Smooth muscle cell (in vitro differentiated cells): ENCODE measurements around the gene CCRL2. TPM values are rescaled to one million over a fixed set of nuclear protein-coding genes. Genes with fewer than 3 reads are reported as not detected.

Experiments
- DNase-seq: peaks from one replicate; lab custom pipeline; 2025; ENCODE audit not compliant: unreplicated experiment; lab: John Stamatoyannopoulos, UW
- H2AFZ ChIP-seq: fragments of 200-600 bp; sonication (generic); 2 replicates; pipeline ENCODE4 v1.6.0; 2016; ENCODE audit warnings: antibody characterized with exemption, low read depth, mild to moderate bottlenecking
- H3F3A ChIP-seq: fragments of 200-600 bp; sonication (generic); 2 replicates; pipeline ENCODE4 v1.6.0; 2017; ENCODE audit warnings: antibody characterized with exemption, low read depth
- H3K27ac ChIP-seq: fragments of 200-600 bp; sonication (generic); 2 replicates; pipeline ENCODE4 v1.5.1; 2016; ENCODE audit warnings: low read depth, mild to moderate bottlenecking
- H3K27me3 ChIP-seq: fragments of 200-600 bp; sonication (generic); 2 replicates; pipeline ENCODE4 v1.6.1; 2016; ENCODE audit warnings: low read depth, mild to moderate bottlenecking
- H3K36me3 ChIP-seq: fragments of 200-600 bp; sonication (generic); 2 replicates; pipeline ENCODE4 v1.5.1; 2016; ENCODE audit warnings: low read depth
- H3K4me1 ChIP-seq: fragments of 200-600 bp; sonication (generic); 2 replicates; pipeline ENCODE4 v1.5.1; 2016; ENCODE audit warnings: low read depth
- H3K4me2 ChIP-seq: fragments of 200-600 bp; sonication (generic); 2 replicates; pipeline ENCODE4 v1.6.0; 2016; ENCODE audit warnings: mild to moderate bottlenecking
- H3K4me3 ChIP-seq: fragments of 200-600 bp; sonication (generic); 2 replicates; pipeline ENCODE4 v1.5.1; 2016; ENCODE audit warnings: mild to moderate bottlenecking
- H3K79me2 ChIP-seq: fragments of 200-600 bp; sonication (generic); 2 replicates; pipeline ENCODE4 v1.6.0; 2016; ENCODE audit warnings: low read depth, mild to moderate bottlenecking
- H3K9ac ChIP-seq: fragments of 200-600 bp; sonication (generic); 2 replicates; pipeline ENCODE4 v1.6.0; 2016; ENCODE audit warnings: low read depth
- H3K9me3 ChIP-seq: fragments of 200-600 bp; sonication (generic); replicated peaks from 2 replicates; pipeline ENCODE4 v1.5.1; 2016; ENCODE audit warnings: low read depth
- H4K20me1 ChIP-seq: fragments of 200-600 bp; sonication (generic); 2 replicates; pipeline ENCODE4 v1.6.0; 2016; ENCODE audit warnings: low read depth
- WGBS: methylation state at CpG from one replicate; pipeline ENCODE4 v1.1.7; 2016; ENCODE audit warnings: low lambda C conversion rate; 5-methylcytosine and 5-hydroxymethylcytosine counted together
- polyA plus RNA-seq: library from polyadenylated mRNA; unstranded; fragments of >200 nt; fragmentation: Nextera tagmentation; extraction: Ambion mirVana; gene quantifications from 2 replicates; pipeline ENCODE4 v1.2.1, GENCODE V29; 2016
- total RNA-seq: library from RNA; depleted of rRNA; stranded (reverse); fragments of >200 nt; gene quantifications from 2 replicates; pipeline ENCODE4 v1.2.3, GENCODE V29; 2014
- TF ChIP-seq, protein P1 (sequence below): fragments of 200-600 bp; sonication (generic); IDR thresholded peaks from 2 replicates; pipeline ENCODE4 v1.5.1; 2017; ENCODE audit warnings: borderline replicate concordance, mild to moderate bottlenecking, antibody characterized with exemption; ENCODE audit not compliant: insufficient read depth, poor library complexity, severe bottlenecking

The CCRL2 gene
- total and polyA plus RNA-seq, 2 experiments from 2014 or later: not detected

GRCh38 chr3:46455231-46456115 lies 48.4 kb downstream of the CCRL2 start:
- no peak overlapping the region for H3K4me2 ChIP-seq
- no peak overlapping the region for H3K4me3 ChIP-seq
- DNase-seq: no peak
- no peak overlapping the region for H3K27ac ChIP-seq
- no peaks in the 10 kb centered on the region for H3K4me1 ChIP-seq
- H3K9me3 ChIP-seq: no peaks in the 10 kb centered on the region
- WGBS: 94% methylated on average over 21 of the region's 21 CpGs
- no peak overlapping the region for H3K9ac ChIP-seq
- no peaks in the 10 kb centered on the region for H4K20me1 ChIP-seq
- no peaks in the 10 kb centered on the region for H3K36me3 ChIP-seq
- no peaks in the 10 kb centered on the region for H3K79me2 ChIP-seq
- no peak overlapping the region for H2AFZ ChIP-seq
- H3F3A ChIP-seq: no peaks in the 10 kb centered on the region
- peaks cover 18% of the 10 kb centered on the region for H3K27me3 ChIP-seq
- TF ChIP-seq, protein P1, sequence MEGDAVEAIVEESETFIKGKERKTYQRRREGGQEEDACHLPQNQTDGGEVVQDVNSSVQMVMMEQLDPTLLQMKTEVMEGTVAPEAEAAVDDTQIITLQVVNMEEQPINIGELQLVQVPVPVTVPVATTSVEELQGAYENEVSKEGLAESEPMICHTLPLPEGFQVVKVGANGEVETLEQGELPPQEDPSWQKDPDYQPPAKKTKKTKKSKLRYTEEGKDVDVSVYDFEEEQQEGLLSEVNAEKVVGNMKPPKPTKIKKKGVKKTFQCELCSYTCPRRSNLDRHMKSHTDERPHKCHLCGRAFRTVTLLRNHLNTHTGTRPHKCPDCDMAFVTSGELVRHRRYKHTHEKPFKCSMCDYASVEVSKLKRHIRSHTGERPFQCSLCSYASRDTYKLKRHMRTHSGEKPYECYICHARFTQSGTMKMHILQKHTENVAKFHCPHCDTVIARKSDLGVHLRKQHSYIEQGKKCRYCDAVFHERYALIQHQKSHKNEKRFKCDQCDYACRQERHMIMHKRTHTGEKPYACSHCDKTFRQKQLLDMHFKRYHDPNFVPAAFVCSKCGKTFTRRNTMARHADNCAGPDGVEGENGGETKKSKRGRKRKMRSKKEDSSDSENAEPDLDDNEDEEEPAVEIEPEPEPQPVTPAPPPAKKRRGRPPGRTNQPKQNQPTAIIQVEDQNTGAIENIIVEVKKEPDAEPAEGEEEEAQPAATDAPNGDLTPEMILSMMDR: no peak

- H3K27ac ChIP-seq: no peak overlapping the region
- no peaks in the 10 kb centered on the region for H3K36me3 ChIP-seq
- H3K4me1 ChIP-seq: no peaks in the 10 kb centered on the region
- 95% methylated on average over 14 of the region's 14 CpGs for WGBS
- H2AFZ ChIP-seq: no peak overlapping the region
- no peak overlapping the region for H3K4me3 ChIP-seq
- no peaks in the 10 kb centered on the region for H3K9me3 ChIP-seq
- H3K9ac ChIP-seq: no peak overlapping the region
- H4K20me1 ChIP-seq: no peaks in the 10 kb centered on the region
- H3F3A ChIP-seq: no peaks in the 10 kb centered on the region
- no peak for DNase-seq
- peaks cover 18% of the 10 kb centered on the region for H3K27me3 ChIP-seq
- H3K4me2 ChIP-seq: no peak overlapping the region
- H3K79me2 ChIP-seq: no peaks in the 10 kb centered on the region
- TF ChIP-seq, protein P1: no peak
Measured at GRCh38 chr3:46456118-46456517, 49.1 kb downstream of the CCRL2 start.

Other genes with a start within 250 kb of the CCRL2 start
- gene CCR1, start 198.9 kb upstream of the CCRL2 start, total RNA-seq: 0.76 TPM in 1 of 2 replicates, not detected in the other
- 0.19 TPM in 1 of 2 replicates, not detected in the other for gene CCR1, start 198.9 kb upstream of the CCRL2 start, polyA plus RNA-seq
- not detected in 2 replicates for gene CCR3, start 164.8 kb upstream of the CCRL2 start, total RNA-seq
- not detected in 2 replicates for gene CCR3, start 164.8 kb upstream of the CCRL2 start, polyA plus RNA-seq
- gene CCR2, start 53.1 kb upstream of the CCRL2 start, total RNA-seq: not detected in 2 replicates
- not detected in 2 replicates for gene CCR2, start 53.1 kb upstream of the CCRL2 start, polyA plus RNA-seq
- gene CCR5, start 36.3 kb upstream of the CCRL2 start, total RNA-seq: not detected in 2 replicates
- gene CCR5, start 36.3 kb upstream of the CCRL2 start, polyA plus RNA-seq: not detected in 2 replicates
- gene LTF, start 57.6 kb downstream of the CCRL2 start, total RNA-seq: not detected in 2 replicates
- not detected in 2 replicates for gene LTF, start 57.6 kb downstream of the CCRL2 start, polyA plus RNA-seq
- not detected in 2 replicates for gene RTP3, start 90.7 kb downstream of the CCRL2 start, total RNA-seq
- 0.19 and 1.3 TPM in 2 replicates for gene RTP3, start 90.7 kb downstream of the CCRL2 start, polyA plus RNA-seq
- 1.0 and 2.0 TPM in 2 replicates for gene LRRC2, start 159.0 kb downstream of the CCRL2 start, total RNA-seq
- 1.7 and 2.7 TPM in 2 replicates for gene LRRC2, start 159.0 kb downstream of the CCRL2 start, polyA plus RNA-seq
- not detected in 2 replicates for gene FAM240A, start 205.3 kb downstream of the CCRL2 start, total RNA-seq
- not detected in 2 replicates for gene FAM240A, start 205.3 kb downstream of the CCRL2 start, polyA plus RNA-seq